HFFc6 (cell line): ENCODE measurements around the gene ZNF655. TPM values are rescaled to one million over a fixed set of nuclear protein-coding genes. Genes with fewer than 3 reads are reported as not detected.
A peak's percentile ranks its signal among the peaks of the same experiment; 100 is the strongest.

Experiments
- DNase-seq: peaks from one replicate; pipeline ENCODE4 v3.0.0-alpha.2; 2018
- H3K27ac Mint-ChIP-seq: 2 replicates; pipeline ENCODE4 v1.8.0; 2020; ENCODE audit warnings: mild to moderate bottlenecking, mixed read lengths
- H3K27me3 Mint-ChIP-seq: 2 replicates; pipeline ENCODE4 v1.8.0; 2021; ENCODE audit warnings: mild to moderate bottlenecking, moderate library complexity, mixed read lengths; ENCODE audit not compliant: insufficient read depth
- H3K36me3 Mint-ChIP-seq: 2 replicates; pipeline ENCODE4 v1.8.0; 2021; ENCODE audit warnings: low read depth, mixed read lengths
- H3K4me1 Mint-ChIP-seq: 2 replicates; pipeline ENCODE4 v1.8.0; 2020; ENCODE audit warnings: low read depth, mixed read lengths
- H3K4me3 Mint-ChIP-seq: 2 replicates; pipeline ENCODE4 v1.8.0; 2020; ENCODE audit warnings: mild to moderate bottlenecking, moderate library complexity, mixed read lengths
- H3K9me3 Mint-ChIP-seq: 2 replicates; pipeline ENCODE4 v1.8.0; 2020; ENCODE audit warnings: mild to moderate bottlenecking, mixed read lengths
- total RNA-seq, 6 experiments: library from RNA; stranded (reverse); fragmentation: NEBNext Ultra II Directional; extraction: Animal tissue kit (Norgen Biotek cat#: 25700); gene quantifications; 2 replicates in 1 of 6; 3 replicates in 5 of 6; pipeline ENCODE4 v1.2.3, GENCODE V29; 2021
- TF ChIP-seq, protein P1 (sequence below): fragments of 200-600 bp; sonication (generic); IDR thresholded peaks from 2 replicates; pipeline ENCODE4 v1.5.0; 2021; ENCODE audit warnings: antibody characterized with exemption, mild to moderate bottlenecking

ZNF655 gene
- total RNA-seq, 6 experiments from 2014 or later: 38.6 to 50.0 (median 43.5) TPM

DNA sequence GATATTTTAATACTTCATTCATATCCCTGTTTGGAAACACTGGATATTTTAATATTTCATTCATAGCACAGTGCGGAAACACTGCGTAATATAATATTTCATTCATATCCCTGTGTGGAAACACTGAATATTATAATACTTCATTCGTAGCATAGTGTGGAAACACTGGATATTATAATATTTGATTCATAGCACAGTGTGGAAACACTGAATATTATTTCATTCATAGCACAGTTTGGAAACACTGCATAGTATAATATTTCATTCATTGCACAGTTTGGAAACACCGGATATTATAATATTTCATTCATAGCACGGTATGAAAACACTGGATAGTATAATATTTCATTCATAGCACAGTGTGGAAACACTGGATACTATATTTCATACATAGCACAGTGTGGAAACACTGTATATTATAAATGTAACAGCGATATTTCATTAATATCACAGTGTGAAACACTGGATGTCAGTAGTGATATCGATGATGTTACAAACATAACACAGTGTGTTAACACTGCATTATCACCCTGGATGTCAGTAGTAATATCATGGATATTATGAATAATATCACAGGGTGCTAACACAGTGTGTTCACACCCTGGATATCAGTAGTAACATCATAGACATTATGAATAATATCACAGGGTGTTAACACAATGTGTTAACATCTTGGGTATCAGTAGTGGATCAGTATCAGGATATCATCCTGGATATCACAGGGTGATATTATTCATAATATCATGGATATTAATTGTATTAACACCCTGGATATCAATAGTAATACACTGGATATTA is 36.7 kb downstream of the ZNF655 start:
- H3K9me3 Mint-ChIP-seq: no peaks in the 10 kb centered on the region
- DNase-seq: no peak
- no peaks in the 10 kb centered on the region for H3K4me1 Mint-ChIP-seq
- H3K27me3 Mint-ChIP-seq: no peaks in the 10 kb centered on the region; the same call in 1 of the 2 replicates
- H3K36me3 Mint-ChIP-seq: no peaks in the 10 kb centered on the region
- TF ChIP-seq, protein P1, sequence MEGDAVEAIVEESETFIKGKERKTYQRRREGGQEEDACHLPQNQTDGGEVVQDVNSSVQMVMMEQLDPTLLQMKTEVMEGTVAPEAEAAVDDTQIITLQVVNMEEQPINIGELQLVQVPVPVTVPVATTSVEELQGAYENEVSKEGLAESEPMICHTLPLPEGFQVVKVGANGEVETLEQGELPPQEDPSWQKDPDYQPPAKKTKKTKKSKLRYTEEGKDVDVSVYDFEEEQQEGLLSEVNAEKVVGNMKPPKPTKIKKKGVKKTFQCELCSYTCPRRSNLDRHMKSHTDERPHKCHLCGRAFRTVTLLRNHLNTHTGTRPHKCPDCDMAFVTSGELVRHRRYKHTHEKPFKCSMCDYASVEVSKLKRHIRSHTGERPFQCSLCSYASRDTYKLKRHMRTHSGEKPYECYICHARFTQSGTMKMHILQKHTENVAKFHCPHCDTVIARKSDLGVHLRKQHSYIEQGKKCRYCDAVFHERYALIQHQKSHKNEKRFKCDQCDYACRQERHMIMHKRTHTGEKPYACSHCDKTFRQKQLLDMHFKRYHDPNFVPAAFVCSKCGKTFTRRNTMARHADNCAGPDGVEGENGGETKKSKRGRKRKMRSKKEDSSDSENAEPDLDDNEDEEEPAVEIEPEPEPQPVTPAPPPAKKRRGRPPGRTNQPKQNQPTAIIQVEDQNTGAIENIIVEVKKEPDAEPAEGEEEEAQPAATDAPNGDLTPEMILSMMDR: no peak
- H3K4me3 Mint-ChIP-seq: no peak overlapping the region
- H3K27ac Mint-ChIP-seq: no peak overlapping the region

DNA sequence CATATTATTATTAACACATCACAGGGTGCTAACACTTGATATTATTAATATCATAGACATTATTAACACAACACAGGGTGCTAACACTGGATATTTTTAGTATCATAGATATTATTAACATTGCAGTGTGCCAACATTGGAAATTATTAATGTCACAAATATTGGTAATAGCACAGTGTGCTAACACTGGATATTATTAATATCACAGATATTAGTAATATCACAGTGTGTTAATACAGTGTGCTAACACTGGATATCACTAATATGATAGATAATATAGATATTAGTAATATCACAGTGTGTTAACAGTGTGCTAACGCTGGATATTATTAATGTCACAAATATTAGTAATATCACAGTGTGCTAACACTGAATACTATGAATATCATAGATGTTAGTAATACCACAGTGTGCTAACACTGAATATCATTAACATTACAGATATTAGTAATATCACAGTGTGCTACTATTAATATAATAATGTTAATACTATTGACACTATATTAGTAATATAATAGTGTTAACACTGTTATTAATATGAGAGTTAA is 38.0 kb downstream of the ZNF655 start:
- no peak overlapping the region for H3K27ac Mint-ChIP-seq
- peaks cover 1% of the 10 kb centered on the region; the same call in 1 of the 2 replicates for H3K27me3 Mint-ChIP-seq
- TF ChIP-seq, protein P1: no peak
- no peaks in the 10 kb centered on the region for H3K36me3 Mint-ChIP-seq
- H3K9me3 Mint-ChIP-seq: no peaks in the 10 kb centered on the region
- H3K4me3 Mint-ChIP-seq: no peak overlapping the region
- no peak for DNase-seq
- H3K4me1 Mint-ChIP-seq: no peaks in the 10 kb centered on the region

DNA sequence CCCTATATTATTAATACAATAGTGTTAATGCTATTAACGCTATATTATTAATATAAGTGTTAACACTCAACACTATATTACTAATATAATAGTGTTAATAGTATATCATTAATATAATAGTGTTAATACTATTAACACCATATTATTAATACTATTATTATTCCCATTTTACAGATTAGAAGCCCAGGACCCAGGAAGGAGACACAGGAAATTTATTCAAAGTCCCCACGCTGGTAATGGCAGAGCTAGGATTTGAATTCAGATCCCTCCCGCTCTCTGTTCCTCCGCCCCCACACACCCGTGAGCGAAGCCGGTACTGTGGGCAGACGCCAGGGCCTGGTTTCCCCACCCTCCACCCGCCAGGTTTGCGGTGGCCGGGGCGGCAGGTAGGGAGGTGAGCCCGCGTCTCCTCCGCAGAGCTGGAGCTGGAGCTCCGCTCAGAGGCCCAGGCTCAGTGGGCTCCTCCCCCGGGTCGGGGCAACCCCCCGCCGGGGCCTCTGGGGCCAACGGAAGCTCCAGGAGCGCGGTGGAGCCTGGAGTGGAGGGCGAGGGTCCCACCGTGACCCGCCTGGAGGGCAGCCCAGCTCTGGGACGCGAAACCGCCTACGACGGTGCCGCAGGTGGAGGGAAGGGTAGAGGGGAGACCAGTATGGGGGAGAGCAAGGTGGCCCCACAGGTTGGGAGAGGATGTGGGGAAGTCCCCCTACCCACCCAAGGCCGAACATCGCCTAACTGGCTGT is 39.5 kb downstream of the ZNF655 start, which contains the start of gene TMEM225B:
Gene TMEM225B, plus strand, starts transcription at position 506 of the 740 bp plus-strand sequence. CDS start 6,122 bp downstream, outside the sequence.
- TF ChIP-seq, protein P1: no peak
- no peaks in the 10 kb centered on the region for H3K9me3 Mint-ChIP-seq
- H3K4me3 Mint-ChIP-seq: no peak within 1 kb of the TSS
- peaks cover 1% of the 10 kb centered on the region; the same call in 1 of the 2 replicates for H3K27me3 Mint-ChIP-seq
- no peaks in the 10 kb centered on the region for H3K36me3 Mint-ChIP-seq
- DNase-seq: no peak
- no peak within 1 kb of the TSS for H3K27ac Mint-ChIP-seq
- no peaks in the 10 kb centered on the region for H3K4me1 Mint-ChIP-seq

DNA sequence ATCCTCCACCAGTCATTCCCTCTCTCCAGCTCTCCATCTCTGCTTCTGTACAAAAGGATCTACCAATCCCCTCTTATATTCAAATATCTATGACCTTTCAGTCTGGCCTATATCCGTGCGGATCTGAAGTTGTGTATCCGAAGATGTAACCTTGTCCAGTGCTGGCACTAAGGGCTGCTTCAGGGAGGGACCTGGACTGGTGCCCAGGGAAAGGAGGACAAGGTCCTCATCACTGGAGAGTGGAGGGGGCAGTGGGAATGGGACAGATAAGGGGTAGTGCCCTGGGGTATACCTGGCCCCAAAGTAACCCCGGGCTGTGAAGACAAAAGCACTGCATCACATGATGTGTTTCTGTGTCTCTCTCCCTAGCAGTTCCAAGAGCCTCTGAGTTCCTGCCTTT is 41.4 kb downstream of the ZNF655 start:
- Mint-ChIP-seq H3K27ac (no peak overlapping the region), H3K27me3 (peaks cover 3% of the 10 kb centered on the region), H3K4me1 (no peaks in the 10 kb centered on the region), H3K36me3 (no peaks in the 10 kb centered on the region), H3K4me3 (no peak overlapping the region), H3K9me3 (no peaks in the 10 kb centered on the region)
- DNase-seq: no peak
- TF ChIP-seq, protein P1: no peak

DNA sequence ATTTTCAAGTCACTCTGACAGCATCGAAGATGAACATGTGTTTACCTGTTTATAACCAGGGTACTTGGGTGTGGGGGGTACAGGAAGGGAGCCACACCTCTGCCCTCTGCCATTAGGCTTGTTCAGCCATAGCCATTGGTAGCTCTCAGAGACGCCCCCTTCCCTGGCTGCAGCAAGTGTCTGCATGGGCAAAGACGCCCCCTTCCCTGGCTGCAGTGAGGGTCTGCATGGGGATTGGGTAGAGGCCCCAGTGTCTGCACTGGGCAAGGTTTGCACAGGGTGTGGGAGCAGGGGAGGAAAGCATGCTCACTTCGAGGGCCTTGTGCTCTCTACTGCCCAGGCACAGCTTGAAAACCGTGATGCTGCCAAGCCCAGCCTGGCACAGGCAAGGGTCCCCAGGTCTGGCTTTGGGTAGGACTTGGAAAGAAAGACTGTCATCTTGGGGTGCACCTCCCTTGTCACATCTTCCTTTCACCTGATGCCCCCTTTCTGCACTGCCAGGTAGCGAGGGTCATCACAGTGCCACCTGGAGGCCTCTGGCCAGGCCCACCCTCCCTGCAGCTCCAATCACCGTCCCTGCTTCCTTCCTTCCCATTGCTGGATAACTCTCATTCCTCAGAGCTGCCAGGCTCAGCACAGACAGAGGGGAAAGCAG is 43.3 kb downstream of the ZNF655 start:
- no peaks in the 10 kb centered on the region for H3K36me3 Mint-ChIP-seq
- H3K4me1 Mint-ChIP-seq: no peaks in the 10 kb centered on the region
- H3K4me3 Mint-ChIP-seq: no peak overlapping the region
- no peak overlapping the region for H3K27ac Mint-ChIP-seq
- H3K27me3 Mint-ChIP-seq: peaks cover 5% of the 10 kb centered on the region
- DNase-seq: no peak
- no peaks in the 10 kb centered on the region for H3K9me3 Mint-ChIP-seq
- TF ChIP-seq, protein P1: peak; percentile 23; the same call in 1 of the 2 replicates
